ENCODE measurements around the gene ZFP90.
"Not testable (repeated sequence)": the region's sequence is repeated elsewhere in the genome, so short reads cannot be mapped to it uniquely, and the experiment has no call there.

Gene ZFP90

GRCh38 chr16:68539711-68540239, 684 bp downstream of the ZFP90 start:
- Histone ChIP-seq H3K27ac (peak overlapping the region; percentile 65 to 88), H3K4me3 (peak overlapping the region; percentile 98)
- no peak for TF ChIP-seq CTCF (IDR thresholded peaks at IDR 0.05)
- DNase-seq (ENCODE audit: low spot score) = no peak

GRCh38 chr16:68548947-68549346, 9.9 kb downstream of the ZFP90 start:
- no peak overlapping the region for H3K27ac ChIP-seq
- no peak overlapping the region for H3K4me3 ChIP-seq
- DNase-seq (ENCODE audit: low spot score) = no peak
- TF ChIP-seq CTCF (IDR thresholded peaks at IDR 0.05) = no peak

GRCh38 chr16:68553186-68553585, 14.1 kb downstream of the ZFP90 start:
- Histone ChIP-seq H3K4me3 (no peak overlapping the region), H3K27ac (no peak overlapping the region)
- no peak for TF ChIP-seq CTCF (IDR thresholded peaks at IDR 0.05)
- no peak for DNase-seq (ENCODE audit: low spot score)

- not testable (repeated sequence) for H3K27ac ChIP-seq; DNase-seq (ENCODE audit: low spot score)
- peak overlapping the region; percentile 9 for H3K4me3 ChIP-seq
Measured at GRCh38 chr16:68560341-68560740, 21.2 kb downstream of the ZFP90 start.

GRCh38 chr16:68563631-68564381, 24.7 kb downstream of the ZFP90 start:
- peak overlapping the region; percentile 19 for H3K4me3 ChIP-seq
- no peak for DNase-seq (ENCODE audit: low spot score)

GRCh38 chr16:68564382-68564985, 25.4 kb downstream of the ZFP90 start:
- Histone ChIP-seq H3K27ac (no peak overlapping the region), H3K4me3 (no peak overlapping the region)
- no peak for DNase-seq (ENCODE audit: low spot score)
- no peak for TF ChIP-seq CTCF (IDR thresholded peaks at IDR 0.05)

More at GRCh38 chr16:68563631-68564381, 24.7 kb downstream of the ZFP90 start:
- TF ChIP-seq CTCF (IDR thresholded peaks at IDR 0.05) = no peak
- no peak overlapping the region for H3K27ac ChIP-seq

- DNase-seq (ENCODE audit: low spot score) = no peak
- no peak overlapping the region for H3K27ac ChIP-seq
Measured at GRCh38 chr16:68574479-68574878, 35.4 kb downstream of the ZFP90 start.

More at GRCh38 chr16:68574479-68574878, 35.4 kb downstream of the ZFP90 start:
- no peak for TF ChIP-seq CTCF (IDR thresholded peaks at IDR 0.05)
- H3K4me3 ChIP-seq = no peak overlapping the region

Measured in coronary artery (tissue), 2 donors.